H9 (cell line): ENCODE results near the gene GALE. TPM values are rescaled to one million over a fixed set of nuclear protein-coding genes. Genes with fewer than 3 reads are reported as not detected.

Experiments
- DNase-seq: peaks from one replicate; pipeline ENCODE4 v3.0.0-alpha.2; 2017
- H2AFZ ChIP-seq: one replicate; pipeline ENCODE4 v1.6.1; 2013; ENCODE audit warnings: mild to moderate bottlenecking, low read length, control low read depth, moderate library complexity
- H2AK5ac ChIP-seq: 2 replicates; pipeline ENCODE4 v1.6.1; 2013; ENCODE audit warnings: low read length, control low read depth, mixed read lengths; ENCODE audit not compliant: insufficient read length
- H2BK120ac ChIP-seq: one replicate; pipeline ENCODE4 v1.6.1; 2013; ENCODE audit warnings: low read depth, mild to moderate bottlenecking, low read length, control low read depth, inconsistent platforms; ENCODE audit not compliant: poor library complexity, severe bottlenecking
- H2BK12ac ChIP-seq: 2 replicates; pipeline ENCODE4 v1.6.1; 2013; ENCODE audit warnings: low read length, control low read depth, mixed read lengths, low read depth; ENCODE audit not compliant: insufficient read length
- H2BK15ac ChIP-seq: 2 replicates; pipeline ENCODE4 v1.6.1; 2013; ENCODE audit warnings: low read depth, low read length, control low read depth
- H2BK20ac ChIP-seq: one replicate; pipeline ENCODE4 v1.6.1; 2013; ENCODE audit warnings: low read depth, mild to moderate bottlenecking, low read length, control low read depth, inconsistent platforms; ENCODE audit not compliant: poor library complexity, severe bottlenecking
- H2BK5ac ChIP-seq: 2 replicates; pipeline ENCODE4 v1.6.1; 2013; ENCODE audit warnings: low read length, control low read depth, mixed read lengths; ENCODE audit not compliant: insufficient read length
- H3K14ac ChIP-seq: 2 replicates; pipeline ENCODE4 v1.6.1; 2013; ENCODE audit warnings: low read length, control low read depth; ENCODE audit not compliant: insufficient read depth
- H3K18ac ChIP-seq: 2 replicates; pipeline ENCODE4 v1.6.1; 2013; ENCODE audit warnings: low read depth, mild to moderate bottlenecking, mixed read lengths, low read length, control low read depth; ENCODE audit not compliant: insufficient read length
- H3K23ac ChIP-seq: 2 replicates; pipeline ENCODE4 v1.6.1; 2013; ENCODE audit warnings: low read length, control low read depth, mixed read lengths, low read depth; ENCODE audit not compliant: insufficient read length
- H3K23me2 ChIP-seq: 2 replicates; pipeline ENCODE4 v1.6.1; 2013; ENCODE audit warnings: low read depth, mild to moderate bottlenecking, mixed read lengths, low read length, control low read depth; ENCODE audit not compliant: insufficient read length, poor library complexity, severe bottlenecking
- H3K27ac ChIP-seq: 2 replicates; pipeline ENCODE4 v1.5.1; 2013; ENCODE audit warnings: low read length, control low read depth, mixed read lengths, low read depth; ENCODE audit not compliant: insufficient read length
- H3K27me3 ChIP-seq: 2 replicates; pipeline ENCODE4 v1.6.1; 2013; ENCODE audit warnings: low read length, control low read depth, inconsistent platforms; ENCODE audit not compliant: insufficient read depth
- H3K4ac ChIP-seq: 2 replicates; pipeline ENCODE4 v1.6.1; 2013; ENCODE audit warnings: low read depth, mild to moderate bottlenecking, control low read depth, inconsistent platforms, low read length, moderate library complexity
- H3K4me1 ChIP-seq: 2 replicates; pipeline ENCODE4 v1.6.1; 2013; ENCODE audit warnings: low read length, control low read depth, inconsistent platforms; ENCODE audit not compliant: insufficient read depth
- H3K4me2 ChIP-seq: 2 replicates; pipeline ENCODE4 v1.6.1; 2013; ENCODE audit warnings: low read length, control low read depth, mixed read lengths; ENCODE audit not compliant: insufficient read length, insufficient read depth
- H3K56ac ChIP-seq: 2 replicates; pipeline ENCODE4 v1.6.1; 2013; ENCODE audit warnings: low read depth, mild to moderate bottlenecking, mixed read lengths, low read length, control low read depth; ENCODE audit not compliant: insufficient read length
- H3K79me1 ChIP-seq: 2 replicates; pipeline ENCODE4 v1.6.1; 2013; ENCODE audit warnings: low read depth, mild to moderate bottlenecking, moderate library complexity, low read length, control low read depth, inconsistent platforms; ENCODE audit not compliant: insufficient read depth, poor library complexity, severe bottlenecking
- H3K79me2 ChIP-seq: 2 replicates; pipeline ENCODE4 v1.6.1; 2013; ENCODE audit warnings: low read length, control low read depth, inconsistent platforms; ENCODE audit not compliant: insufficient read depth
- H3K9ac ChIP-seq: 2 replicates; pipeline ENCODE4 v1.6.1; 2013; ENCODE audit warnings: low read length, control low read depth, mixed read lengths; ENCODE audit not compliant: insufficient read length; ENCODE audit errors: extremely low read depth
- H3K9me3 ChIP-seq: one replicate; pipeline ENCODE4 v1.6.1; 2013; ENCODE audit warnings: low read depth, low read length, inconsistent platforms; ENCODE audit not compliant: control insufficient read depth
- H3T11ph ChIP-seq: one replicate; pipeline ENCODE4 v1.6.1; 2013; ENCODE audit warnings: mild to moderate bottlenecking, low read length, control low read depth, inconsistent platforms
- H4K20me1 ChIP-seq: one replicate; pipeline ENCODE4 v1.6.1; 2013; ENCODE audit not compliant: control insufficient read depth, insufficient read length, insufficient read depth
- H4K5ac ChIP-seq: 2 replicates; pipeline ENCODE4 v1.6.1; 2013; ENCODE audit warnings: low read depth, mild to moderate bottlenecking, mixed read lengths, low read length, control low read depth; ENCODE audit not compliant: insufficient read length
- H4K8ac ChIP-seq: replicated peaks from 2 replicates; pipeline ENCODE4 v1.6.1; 2013; ENCODE audit warnings: low read length, control low read depth, mixed read lengths, low read depth; ENCODE audit not compliant: insufficient read length
- H4K91ac ChIP-seq: 2 replicates; pipeline ENCODE4 v1.6.1; 2013; ENCODE audit warnings: low read depth, mild to moderate bottlenecking, moderate library complexity, mixed read lengths, low read length, control low read depth; ENCODE audit not compliant: insufficient read length
- H3K27ac Mint-ChIP-seq, 3 experiments: 2 replicates in 2 of 3; 3 replicates in 1 of 3; pipeline ENCODE4 v1.8.0; 2020 to 2021; ENCODE audit warnings: mixed read lengths in 3 of 3, mild to moderate bottlenecking in 1 of 3, moderate library complexity in 1 of 3
- H3K27me3 Mint-ChIP-seq: 2 replicates; pipeline ENCODE4 v1.8.0; 2021; ENCODE audit warnings: low read depth, mild to moderate bottlenecking, moderate library complexity, mixed read lengths
- H3K36me3 Mint-ChIP-seq, 3 experiments: 2 replicates in 2 of 3; 3 replicates in 1 of 3; pipeline ENCODE4 v1.8.0; 2020 to 2021; ENCODE audit warnings: low read depth in 3 of 3, mixed read lengths in 3 of 3; ENCODE audit not compliant: insufficient read depth in 1 of 3
- H3K4me1 Mint-ChIP-seq, 2 experiments: 2 replicates each; pipeline ENCODE4 v1.8.0; 2020; ENCODE audit warnings: mixed read lengths in 2 of 2
- H3K4me3 Mint-ChIP-seq, 2 experiments: 2 replicates in 1 of 2; 3 replicates in 1 of 2; pipeline ENCODE4 v1.8.0; 2020 to 2021; ENCODE audit warnings: mild to moderate bottlenecking in 2 of 2, mixed read lengths in 2 of 2, moderate library complexity in 1 of 2
- H3K9me3 Mint-ChIP-seq, 2 experiments: 2 replicates in 1 of 2; 3 replicates in 1 of 2; pipeline ENCODE4 v1.8.0; 2020; ENCODE audit warnings: mild to moderate bottlenecking in 2 of 2, mixed read lengths in 2 of 2, moderate library complexity in 1 of 2
- CTCF ChIP-seq: fragments of 200-600 bp; sonication (generic); conservative IDR thresholded peaks from 3 replicates; pipeline ENCODE4 v1.8.0; 2021; ENCODE audit warnings: antibody characterized with exemption, mild to moderate bottlenecking
- WGBS: extraction: QIAGEN DNeasy Blood & Tissue Kit; methylation state at CpG from one replicate; pipeline ENCODE4 v1.1.7; 2013; ENCODE audit warnings: missing lambda C conversion rate, low lambda C conversion rate, mixed read lengths; ENCODE audit not compliant: insufficient read length; ENCODE audit errors: extremely low coverage; 5-methylcytosine and 5-hydroxymethylcytosine counted together
- total RNA-seq: library from RNA; stranded (reverse); gene quantifications from 2 replicates; pipeline ENCODE4 v1.2.1, GENCODE V29; 2021

The GALE gene
- total RNA-seq, 1 experiment from 2014 or later = 36.0 TPM

DNA sequence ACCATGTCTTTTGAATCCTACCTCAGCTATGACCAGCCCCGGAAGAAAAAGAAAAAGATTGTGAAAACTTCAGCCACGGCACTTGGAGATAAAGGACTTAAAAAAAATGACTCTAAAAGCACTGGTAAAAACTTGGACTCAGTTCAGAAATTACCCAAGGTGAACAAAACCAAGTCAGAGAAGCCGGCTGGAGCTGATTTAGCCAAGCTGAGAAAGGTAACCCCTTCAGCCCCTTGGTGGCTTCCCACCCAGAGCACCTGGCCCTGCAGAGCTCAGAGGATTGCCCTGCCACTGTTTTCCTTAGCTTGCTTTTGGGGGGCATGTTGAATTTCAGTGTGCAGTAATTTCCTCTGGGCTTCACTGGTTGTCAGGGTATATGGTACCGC is 48.7 kb downstream of the GALE start:
- Mint-ChIP-seq H3K4me1 (no peaks in the 10 kb centered on the region), H3K27me3 (no peaks in the 10 kb centered on the region), H3K4me3 (no peak overlapping the region), H3K27ac (no peak overlapping the region), H3K36me3 (peaks cover 55 to 77% (median 72%) of the 10 kb centered on the region in 3 experiments; a peak in 6 of 7 replicates), H3K9me3 (no peaks in the 10 kb centered on the region)
- H3K9me3 ChIP-seq = no peaks in the 10 kb centered on the region
- no peak overlapping the region for H3T11ph ChIP-seq
- H3K79me1 ChIP-seq = no peaks in the 10 kb centered on the region
- no peak overlapping the region for H2BK12ac ChIP-seq
- H2BK15ac ChIP-seq = no peak overlapping the region
- H3K4me2 ChIP-seq = no peak overlapping the region
- no peaks in the 10 kb centered on the region for H3K27me3 ChIP-seq
- no peak overlapping the region for H2BK20ac ChIP-seq
- no peak overlapping the region for H3K9ac ChIP-seq
- no peak for DNase-seq
- H3K18ac ChIP-seq = no peak overlapping the region
- H3K79me2 ChIP-seq = peaks cover 12% of the 10 kb centered on the region
- H3K27ac ChIP-seq = no peak overlapping the region
- H3K23me2 ChIP-seq = no peaks in the 10 kb centered on the region
- no peak overlapping the region for H4K8ac ChIP-seq
- H2BK5ac ChIP-seq = no peak overlapping the region
- no peak overlapping the region for H3K4ac ChIP-seq
- H4K20me1 ChIP-seq = no peaks in the 10 kb centered on the region
- no peak overlapping the region for H2AK5ac ChIP-seq
- no peak overlapping the region for H2AFZ ChIP-seq
- H3K56ac ChIP-seq = no peak overlapping the region
- H2BK120ac ChIP-seq = no peak overlapping the region
- H4K5ac ChIP-seq = no peak overlapping the region
- no peak overlapping the region for H4K91ac ChIP-seq
- H3K4me1 ChIP-seq = no peaks in the 10 kb centered on the region
- TF ChIP-seq CTCF = no peak
- H3K23ac ChIP-seq = no peak overlapping the region
- WGBS = no CpG with 5 or more reads among the region's 4 CpGs
- no peak overlapping the region for H3K14ac ChIP-seq
